ENCODE measurements around the gene ANKRD26. TPM values are rescaled to one million over a fixed set of nuclear protein-coding genes. Genes with fewer than 3 reads are reported as not detected.

ANKRD26 gene
- total RNA-seq, 1 donor from 2014 or later = 22.7 TPM

- Histone ChIP-seq H4K20me1 (ENCODE audit: low read depth) (no peaks in the 10 kb centered on the region), H3K9me3 (ENCODE audit: low read depth) (no peaks in the 10 kb centered on the region), H3K4me3 (no peak overlapping the region), H2AFZ (replicated peaks) (no peak overlapping the region), H3K27ac (no peak overlapping the region), H3K36me3 (peaks cover 10% of the 10 kb centered on the region), H3K9ac (no peak overlapping the region), H3K4me2 (no peak overlapping the region), H3F3A (ENCODE audit: low read depth) (no peaks in the 10 kb centered on the region), H3K79me2 (ENCODE audit: low read depth) (no peaks in the 10 kb centered on the region), H3K4me1 (no peaks in the 10 kb centered on the region), H3K27me3 (no peaks in the 10 kb centered on the region)
- no peak for DNase-seq (ENCODE audit: low spot score)
- TF ChIP-seq EZH2 (IDR thresholded peaks at IDR 0.05) = no peak
- no peak for TF ChIP-seq EZH2phosphoT487 (IDR thresholded peaks at IDR 0.05)
- TF ChIP-seq CTCF (IDR thresholded peaks at IDR 0.05) = no peak
- no peak overlapping the region for H3K27ac Mint-ChIP-seq
- no peaks in the 10 kb centered on the region for H3K9me3 Mint-ChIP-seq
- H3K4me1 Mint-ChIP-seq = no peaks in the 10 kb centered on the region
- H3K4me3 Mint-ChIP-seq = no peak overlapping the region
- H3K36me3 Mint-ChIP-seq = peaks cover 39% of the 10 kb centered on the region
- H3K27me3 Mint-ChIP-seq (ENCODE audit: insufficient read depth, low read depth) = peaks cover 2% of the 10 kb centered on the region
These were observed 7.9 kb upstream of the ANKRD26 start for GRCh38 chr10:27108165-27108564.

GRCh38 chr10:27104919-27105318 lies 4.6 kb upstream of the ANKRD26 start:
- Mint-ChIP-seq H3K27ac (no peak overlapping the region), H3K4me1 (peaks cover 9% of the 10 kb centered on the region)

GRCh38 chr10:27100813-27101347 lies 586 bp upstream of the ANKRD26 start:
- Histone ChIP-seq H3K4me1 (no peaks in the 10 kb centered on the region), H3F3A (ENCODE audit: low read depth) (peaks cover 12% of the 10 kb centered on the region), H3K27ac (no peak overlapping the region), H3K4me2 (peak overlapping the region; percentile 93), H3K9ac (peak overlapping the region; percentile 10), H3K27me3 (no peaks in the 10 kb centered on the region), H3K36me3 (no peaks in the 10 kb centered on the region), H3K9me3 (ENCODE audit: low read depth) (no peaks in the 10 kb centered on the region), H3K79me2 (ENCODE audit: low read depth) (peaks cover 26% of the 10 kb centered on the region), H2AFZ (replicated peaks) (peak overlapping the region; percentile 84), H4K20me1 (ENCODE audit: low read depth) (peaks cover 3% of the 10 kb centered on the region), H3K4me3 (peak overlapping the region; percentile 69)
- Mint-ChIP-seq H3K27ac (peak overlapping the region; percentile 98), H3K36me3 (peaks cover 5% of the 10 kb centered on the region), H3K4me1 (peaks cover 17% of the 10 kb centered on the region), H3K27me3 (ENCODE audit: insufficient read depth, low read depth) (peaks cover 7% of the 10 kb centered on the region), H3K4me3 (peak overlapping the region; percentile 96), H3K9me3 (no peaks in the 10 kb centered on the region)
- peak; percentile 2 for DNase-seq (ENCODE audit: low spot score)
- TF ChIP-seq EZH2 (IDR thresholded peaks at IDR 0.05) = no peak
- no peak for TF ChIP-seq EZH2phosphoT487 (IDR thresholded peaks at IDR 0.05)
- TF ChIP-seq CTCF (IDR thresholded peaks at IDR 0.05) = no peak

More at GRCh38 chr10:27104919-27105318, 4.6 kb upstream of the ANKRD26 start:
- Mint-ChIP-seq H3K36me3 (peaks cover 23% of the 10 kb centered on the region), H3K4me3 (no peak overlapping the region), H3K9me3 (no peaks in the 10 kb centered on the region), H3K27me3 (ENCODE audit: insufficient read depth, low read depth) (peaks cover 9% of the 10 kb centered on the region)
- Histone ChIP-seq H3K4me1 (no peaks in the 10 kb centered on the region), H3K4me2 (no peak overlapping the region), H3K79me2 (ENCODE audit: low read depth) (no peaks in the 10 kb centered on the region), H3K27me3 (no peaks in the 10 kb centered on the region), H3K36me3 (peaks cover 3% of the 10 kb centered on the region), H2AFZ (replicated peaks) (no peak overlapping the region), H3F3A (ENCODE audit: low read depth) (peaks cover 7% of the 10 kb centered on the region), H3K4me3 (no peak overlapping the region), H3K27ac (no peak overlapping the region), H4K20me1 (ENCODE audit: low read depth) (no peaks in the 10 kb centered on the region), H3K9me3 (ENCODE audit: low read depth) (no peaks in the 10 kb centered on the region), H3K9ac (no peak overlapping the region)
- TF ChIP-seq CTCF (IDR thresholded peaks at IDR 0.05) = no peak
- TF ChIP-seq EZH2phosphoT487 (IDR thresholded peaks at IDR 0.05) = no peak
- TF ChIP-seq EZH2 (IDR thresholded peaks at IDR 0.05) = no peak
- DNase-seq (ENCODE audit: low spot score) = no peak

Measured in neural progenitor cell (in vitro differentiated cells).